Choroid plexus epithelial cell (primary cell): ENCODE results near the gene CIB4.

Experiments used
- DNase-seq: peaks from one replicate; pipeline ENCODE4 v3.0.0-alpha.2; 2010; ENCODE audit warnings: low read depth
- H3K4me3 ChIP-seq: 2 replicates; pipeline ENCODE4 v1.5.1; 2011; ENCODE audit warnings: low read depth, mild to moderate bottlenecking, control low read depth, low read length, moderate library complexity
- CTCF ChIP-seq: conservative IDR thresholded peaks from 2 replicates; pipeline ENCODE4 v1.5.1; 2011; ENCODE audit warnings: low read depth, mild to moderate bottlenecking, control low read depth, inconsistent platforms, low read length, moderate library complexity

The CIB4 gene

GRCh38 chr2:26575836-26576564 is 65.2 kb downstream of the CIB4 start:
- no peak for DNase-seq
- no peak for TF ChIP-seq CTCF
- no peak overlapping the region for H3K4me3 ChIP-seq

GRCh38 chr2:26574900-26575560 is 66.1 kb downstream of the CIB4 start:
- no peak overlapping the region for H3K4me3 ChIP-seq
- no peak for TF ChIP-seq CTCF
- no peak for DNase-seq

DNA sequence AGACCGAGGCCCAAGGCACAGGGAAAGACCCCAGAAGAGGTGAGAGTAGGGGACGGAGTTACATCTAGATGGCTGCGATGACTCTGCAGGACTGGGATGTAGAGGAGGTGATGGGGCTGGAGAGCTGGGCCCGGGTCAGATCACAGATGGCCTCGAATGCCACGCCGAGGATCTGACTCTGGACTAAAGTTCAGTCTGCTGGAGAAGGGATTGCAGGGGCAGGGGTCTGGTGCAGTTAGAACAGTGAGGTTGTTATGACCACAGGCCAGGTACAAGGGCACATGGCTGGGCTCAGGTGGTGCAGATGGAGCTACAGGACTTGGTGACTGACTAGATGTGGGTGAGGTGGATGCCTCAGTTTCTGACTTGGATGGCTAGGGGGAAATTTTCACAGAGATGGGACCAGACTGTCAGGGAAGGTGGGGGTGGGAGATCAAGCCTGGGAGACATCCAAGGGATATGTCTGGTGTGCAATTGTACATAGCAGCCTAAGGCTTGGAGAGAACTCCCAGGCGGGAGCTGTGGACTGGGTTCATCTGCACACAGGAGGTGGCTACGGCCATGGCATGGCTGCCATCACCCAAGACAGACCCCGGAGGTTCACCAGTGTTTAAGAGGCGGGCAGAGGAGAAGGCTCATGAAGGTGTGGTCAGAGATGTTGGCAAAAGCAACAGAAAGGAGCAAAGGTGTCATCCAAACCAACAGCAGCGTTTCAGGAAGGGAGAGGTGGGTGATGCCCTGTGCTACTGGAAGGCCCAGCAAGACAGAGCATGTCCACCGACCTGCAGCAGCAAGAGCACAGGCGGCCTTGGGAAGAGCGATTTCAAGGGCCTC is 66.9 kb downstream of the CIB4 start:
- H3K4me3 ChIP-seq: no peak overlapping the region
- DNase-seq: no peak
- TF ChIP-seq CTCF: no peak

- DNase-seq: no peak
- no peak for TF ChIP-seq CTCF
- H3K4me3 ChIP-seq: no peak overlapping the region
Observed at GRCh38 chr2:26573241-26573925, 67.8 kb downstream of the CIB4 start.

GRCh38 chr2:26572591-26572990 is 68.6 kb downstream of the CIB4 start:
- no peak overlapping the region for H3K4me3 ChIP-seq
- no peak for TF ChIP-seq CTCF
- DNase-seq: no peak

- TF ChIP-seq CTCF: no peak
- H3K4me3 ChIP-seq: no peak overlapping the region
- DNase-seq: no peak
Observed at GRCh38 chr2:26571316-26571715, 69.8 kb downstream of the CIB4 start.
